ENCODE measurements around the gene MS4A6A. TPM values are rescaled to one million over a fixed set of nuclear protein-coding genes. Genes with fewer than 3 reads are reported as not detected.
"Not testable (repeated sequence)": the region's sequence is repeated elsewhere in the genome, so short reads cannot be mapped to it uniquely, and the experiment has no call there.

MS4A6A gene
- total RNA-seq, 1 experiment from 2014 or later, result not detected

GRCh38 chr11:60155931-60156330 lies 27.0 kb downstream of the MS4A6A start:
- Histone ChIP-seq H4K20me1 (ENCODE audit: control insufficient read depth, insufficient read depth, insufficient read length) (no peaks in the 10 kb centered on the region), H3K18ac (ENCODE audit: insufficient read length, low read depth, low read length) (no peak overlapping the region), H2BK20ac (ENCODE audit: low read depth, low read length, poor library complexity, severe bottlenecking) (no peak overlapping the region), H2AFZ (ENCODE audit: low read length) (no peak overlapping the region), H3K79me1 (ENCODE audit: insufficient read depth, low read depth, low read length, poor library complexity, severe bottlenecking) (no peaks in the 10 kb centered on the region), H3K27ac (ENCODE audit: insufficient read length, low read depth, low read length) (no peak overlapping the region), H3K9ac (ENCODE audit: extremely low read depth, insufficient read length, low read length) (no peak overlapping the region), H3T11ph (ENCODE audit: low read length) (no peak overlapping the region), H2BK120ac (ENCODE audit: low read depth, low read length, poor library complexity, severe bottlenecking) (no peak overlapping the region), H3K14ac (ENCODE audit: insufficient read depth, low read length) (no peak overlapping the region), H3K79me2 (ENCODE audit: insufficient read depth, low read length) (no peaks in the 10 kb centered on the region), H2BK15ac (ENCODE audit: low read depth, low read length) (no peak overlapping the region), H4K5ac (ENCODE audit: insufficient read length, low read depth, low read length) (no peak overlapping the region), H3K23me2 (ENCODE audit: insufficient read length, low read depth, low read length, poor library complexity, severe bottlenecking) (no peaks in the 10 kb centered on the region), H4K8ac (replicated peaks; ENCODE audit: insufficient read length, low read depth, low read length) (no peak overlapping the region), H3K9me3 (ENCODE audit: control insufficient read depth, low read depth, low read length) (no peaks in the 10 kb centered on the region), H4K91ac (ENCODE audit: insufficient read length, low read depth, low read length) (no peak overlapping the region), H3K27me3 (ENCODE audit: insufficient read depth, low read length) (no peaks in the 10 kb centered on the region), H3K23ac (ENCODE audit: insufficient read length, low read depth, low read length) (no peak overlapping the region), H3K4ac (ENCODE audit: low read depth, low read length) (no peak overlapping the region), H3K4me2 (ENCODE audit: insufficient read depth, insufficient read length, low read length) (no peak overlapping the region), H3K4me1 (ENCODE audit: insufficient read depth, low read length) (no peaks in the 10 kb centered on the region), H3K56ac (ENCODE audit: insufficient read length, low read depth, low read length) (no peak overlapping the region), H2BK12ac (ENCODE audit: insufficient read length, low read depth, low read length) (no peak overlapping the region), H2AK5ac (ENCODE audit: insufficient read length, low read length) (no peak overlapping the region), H2BK5ac (ENCODE audit: insufficient read length, low read length) (no peak overlapping the region)
- no peak for DNase-seq
- Mint-ChIP-seq H3K4me3 (no peak overlapping the region), H3K9me3 (peaks cover 6 to 7% of the 10 kb centered on the region in 2 experiments; a peak in 4 of 5 replicates), H3K4me1 (no peaks in the 10 kb centered on the region), H3K36me3 (ENCODE audit: insufficient read depth in 1 of 3, low read depth in 3 of 3) (no peaks in the 10 kb centered on the region), H3K27ac (no peak overlapping the region), H3K27me3 (ENCODE audit: low read depth) (no peaks in the 10 kb centered on the region)
- no CpG with 5 or more reads among the region's 3 CpGs for WGBS (ENCODE audit: extremely low coverage, insufficient read length, low lambda C conversion rate)
- no peak for TF ChIP-seq CTCF (conservative IDR thresholded peaks at IDR 0.05)

GRCh38 chr11:60152727-60153126 lies 30.2 kb downstream of the MS4A6A start:
- not testable (repeated sequence) for H3K4me3 Mint-ChIP-seq; H4K5ac ChIP-seq (ENCODE audit: insufficient read length, low read depth, low read length); H3K4me1 ChIP-seq (ENCODE audit: insufficient read depth, low read length); H3K9me3 ChIP-seq (ENCODE audit: control insufficient read depth, low read depth, low read length); H3T11ph ChIP-seq (ENCODE audit: low read length); H3K27ac ChIP-seq (ENCODE audit: insufficient read length, low read depth, low read length); H4K8ac ChIP-seq (replicated peaks; ENCODE audit: insufficient read length, low read depth, low read length); H2BK12ac ChIP-seq (ENCODE audit: insufficient read length, low read depth, low read length); H3K56ac ChIP-seq (ENCODE audit: insufficient read length, low read depth, low read length); H3K27me3 ChIP-seq (ENCODE audit: insufficient read depth, low read length); H3K79me2 ChIP-seq (ENCODE audit: insufficient read depth, low read length); H3K27me3 Mint-ChIP-seq (ENCODE audit: low read depth); H4K91ac ChIP-seq (ENCODE audit: insufficient read length, low read depth, low read length); H2BK120ac ChIP-seq (ENCODE audit: low read depth, low read length, poor library complexity, severe bottlenecking); H2BK5ac ChIP-seq (ENCODE audit: insufficient read length, low read length); H2BK15ac ChIP-seq (ENCODE audit: low read depth, low read length); H4K20me1 ChIP-seq (ENCODE audit: control insufficient read depth, insufficient read depth, insufficient read length); H3K27ac Mint-ChIP-seq; DNase-seq; H3K14ac ChIP-seq (ENCODE audit: insufficient read depth, low read length); H3K9ac ChIP-seq (ENCODE audit: extremely low read depth, insufficient read length, low read length); H3K79me1 ChIP-seq (ENCODE audit: insufficient read depth, low read depth, low read length, poor library complexity, severe bottlenecking); H2AK5ac ChIP-seq (ENCODE audit: insufficient read length, low read length); H2AFZ ChIP-seq (ENCODE audit: low read length); H3K4me1 Mint-ChIP-seq; H3K36me3 Mint-ChIP-seq (ENCODE audit: insufficient read depth in 1 of 3, low read depth in 3 of 3); H3K23ac ChIP-seq (ENCODE audit: insufficient read length, low read depth, low read length); H3K9me3 Mint-ChIP-seq; H3K18ac ChIP-seq (ENCODE audit: insufficient read length, low read depth, low read length); H2BK20ac ChIP-seq (ENCODE audit: low read depth, low read length, poor library complexity, severe bottlenecking); H3K4me2 ChIP-seq (ENCODE audit: insufficient read depth, insufficient read length, low read length); H3K23me2 ChIP-seq (ENCODE audit: insufficient read length, low read depth, low read length, poor library complexity, severe bottlenecking); H3K4ac ChIP-seq (ENCODE audit: low read depth, low read length)
